ENCODE data around the gene TMF1.

TMF1 gene

GRCh38 chr3:69059688-69060087, 7.6 kb upstream of the TMF1 start:
- no peak overlapping the region for H3K4me3 ChIP-seq (replicated peaks; ENCODE audit: low read depth, low read length)
- no peak for DNase-seq (ENCODE audit: extremely low read depth, low read depth)
- TF ChIP-seq CTCF (IDR thresholded peaks at IDR 0.05; ENCODE audit: low read depth, low read length, missing control alignments) = no peak

GRCh38 chr3:69058947-69059224, 6.8 kb upstream of the TMF1 start:
- no peak for DNase-seq (ENCODE audit: extremely low read depth, low read depth)
- no peak for TF ChIP-seq CTCF (IDR thresholded peaks at IDR 0.05; ENCODE audit: low read depth, low read length, missing control alignments)
- no peak overlapping the region for H3K4me3 ChIP-seq (replicated peaks; ENCODE audit: low read depth, low read length)

GRCh38 chr3:69058180-69058946, 6.2 kb upstream of the TMF1 start:
- no peak for DNase-seq (ENCODE audit: extremely low read depth, low read depth)
- no peak overlapping the region for H3K4me3 ChIP-seq (replicated peaks; ENCODE audit: low read depth, low read length)
- TF ChIP-seq CTCF (IDR thresholded peaks at IDR 0.05; ENCODE audit: low read depth, low read length, missing control alignments) = no peak

- peak overlapping the region; percentile 93 for H3K4me3 ChIP-seq (replicated peaks; ENCODE audit: low read depth, low read length)
- DNase-seq (ENCODE audit: extremely low read depth, low read depth) = no peak
Observed at GRCh38 chr3:69052472-69052898, 352 bp upstream of the TMF1 start.

GRCh38 chr3:69048990-69049389, 3.1 kb downstream of the TMF1 start:
- DNase-seq (ENCODE audit: extremely low read depth, low read depth) = no peak
- H3K4me3 ChIP-seq (replicated peaks; ENCODE audit: low read depth, low read length) = no peak overlapping the region
- TF ChIP-seq CTCF (IDR thresholded peaks at IDR 0.05; ENCODE audit: low read depth, low read length, missing control alignments) = no peak

More at GRCh38 chr3:69052472-69052898, 352 bp upstream of the TMF1 start:
- no peak for TF ChIP-seq CTCF (IDR thresholded peaks at IDR 0.05; ENCODE audit: low read depth, low read length, missing control alignments)

GRCh38 chr3:69044608-69045007, 7.5 kb downstream of the TMF1 start:
- no peak for TF ChIP-seq CTCF (IDR thresholded peaks at IDR 0.05; ENCODE audit: low read depth, low read length, missing control alignments)
- no peak overlapping the region for H3K4me3 ChIP-seq (replicated peaks; ENCODE audit: low read depth, low read length)
- DNase-seq (ENCODE audit: extremely low read depth, low read depth) = no peak

- DNase-seq (ENCODE audit: extremely low read depth, low read depth) = no peak
- TF ChIP-seq CTCF (IDR thresholded peaks at IDR 0.05; ENCODE audit: low read depth, low read length, missing control alignments) = no peak
- H3K4me3 ChIP-seq (replicated peaks; ENCODE audit: low read depth, low read length) = no peak overlapping the region
Observed at GRCh38 chr3:69033470-69033869, 18.7 kb downstream of the TMF1 start.
